Stimulated activated CD8-positive, alpha-beta memory T cell treated with anti-CD3 and anti-CD28 coated beads, Interleukin-12 subunit alpha, Interleukin-12 subunit beta, amount 100 ng/mL, for 1 hour (primary cell): ENCODE results near the gene WNT3A.

Source experiments
- DNase-seq: peaks from one replicate; pipeline ENCODE4 v3.0.0-alpha.2; 2020; ENCODE audit warnings: low read depth

WNT3A gene

DNA sequence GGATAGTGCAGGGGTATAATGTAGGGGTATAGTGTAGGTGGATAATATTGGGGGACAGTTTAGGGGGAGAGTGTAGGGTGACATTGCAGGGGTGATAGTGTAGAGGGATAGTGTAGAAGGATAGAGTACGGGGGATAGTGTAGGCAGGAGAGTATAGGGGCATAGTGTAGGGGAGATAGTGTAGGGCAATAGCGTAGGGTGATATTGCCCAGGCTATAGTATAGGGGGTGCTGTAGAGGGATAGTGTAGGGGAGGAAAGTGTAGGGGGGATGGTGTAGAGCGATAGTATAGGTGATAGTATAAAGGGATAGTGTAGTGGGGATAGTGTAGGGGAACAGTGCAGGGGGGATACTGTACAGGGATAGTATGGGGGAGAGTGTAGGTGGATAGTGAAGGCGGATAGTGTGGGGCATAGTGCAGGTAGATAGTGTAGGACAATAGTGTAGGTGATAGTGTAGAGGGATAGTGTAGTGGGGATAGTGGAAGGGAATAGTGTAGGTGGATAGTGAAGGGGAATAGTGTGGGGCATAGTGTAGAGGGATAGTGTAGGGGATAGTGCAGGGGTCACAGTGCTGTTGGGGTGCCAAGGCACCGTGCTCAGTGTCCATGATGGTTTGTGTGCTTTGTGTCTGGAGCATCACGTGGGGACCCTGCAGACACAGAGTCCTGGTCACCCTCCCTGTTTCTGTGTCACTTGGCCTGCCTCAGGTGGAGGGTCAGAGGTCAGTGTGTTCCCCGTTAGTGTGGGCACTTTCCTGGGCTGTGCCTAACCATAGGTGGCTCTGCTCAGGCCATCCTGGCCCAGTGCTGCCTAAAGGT lies 65.2 kb downstream of the WNT3A start:
- DNase-seq: no peak

DNA sequence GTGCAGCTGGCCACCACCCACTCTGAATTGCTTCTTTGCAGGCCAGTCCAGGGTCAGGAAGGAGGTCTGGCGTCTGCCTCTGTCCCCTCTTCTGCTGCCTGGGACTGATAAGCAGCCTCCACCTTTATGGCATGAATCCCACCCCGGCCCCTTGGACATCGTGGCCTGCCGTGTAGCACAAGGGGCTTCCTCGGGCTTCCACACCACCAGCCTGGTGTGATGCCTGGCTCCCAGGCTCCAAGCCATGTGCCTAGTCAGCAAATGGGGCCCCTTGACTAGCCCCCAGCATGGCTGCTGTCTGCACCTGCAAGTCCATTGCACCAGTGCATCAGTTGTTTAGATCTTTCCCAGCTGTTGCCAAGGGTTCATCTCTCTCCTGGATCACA lies 65.9 kb downstream of the WNT3A start:
- no peak for DNase-seq

DNA sequence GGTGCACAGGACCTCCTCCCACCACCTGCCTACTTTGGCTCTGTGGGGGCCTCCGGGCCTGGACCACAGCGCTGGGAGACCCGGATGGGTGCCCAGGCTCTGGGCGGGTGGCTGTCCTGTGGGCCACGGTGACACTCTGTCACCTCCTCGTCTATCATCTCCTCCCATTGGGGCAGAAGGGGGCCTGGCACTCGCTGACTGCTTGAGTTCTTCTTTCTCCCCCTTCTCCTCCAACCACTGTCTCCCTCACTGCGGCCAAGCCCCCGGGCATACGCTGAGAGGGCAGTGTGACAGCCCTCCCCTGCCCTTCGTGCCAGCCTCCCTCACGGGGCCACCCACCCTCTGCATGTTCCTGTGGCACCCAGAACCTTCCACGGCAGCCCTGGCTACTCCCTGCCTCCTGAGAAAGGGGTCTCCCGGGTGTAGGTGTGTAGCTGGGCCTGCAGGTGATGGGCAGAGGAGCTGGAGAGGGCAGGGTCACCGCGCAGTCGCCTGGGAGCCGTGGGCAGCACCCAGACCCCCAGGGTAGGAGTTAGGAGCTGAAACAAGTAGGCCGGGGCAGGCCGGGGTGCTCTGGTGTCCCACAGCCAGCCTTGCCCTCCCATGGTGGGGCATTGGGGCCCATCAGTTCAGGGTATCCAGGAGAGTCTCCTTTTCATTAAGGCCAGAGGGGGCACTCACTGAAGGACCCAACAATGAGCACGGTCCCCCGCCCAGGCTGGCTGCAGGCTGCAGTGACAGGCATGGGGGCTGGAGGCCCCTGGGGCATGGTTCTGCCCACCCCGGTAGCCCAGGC lies 66.5 kb downstream of the WNT3A start:
- no peak for DNase-seq

DNA sequence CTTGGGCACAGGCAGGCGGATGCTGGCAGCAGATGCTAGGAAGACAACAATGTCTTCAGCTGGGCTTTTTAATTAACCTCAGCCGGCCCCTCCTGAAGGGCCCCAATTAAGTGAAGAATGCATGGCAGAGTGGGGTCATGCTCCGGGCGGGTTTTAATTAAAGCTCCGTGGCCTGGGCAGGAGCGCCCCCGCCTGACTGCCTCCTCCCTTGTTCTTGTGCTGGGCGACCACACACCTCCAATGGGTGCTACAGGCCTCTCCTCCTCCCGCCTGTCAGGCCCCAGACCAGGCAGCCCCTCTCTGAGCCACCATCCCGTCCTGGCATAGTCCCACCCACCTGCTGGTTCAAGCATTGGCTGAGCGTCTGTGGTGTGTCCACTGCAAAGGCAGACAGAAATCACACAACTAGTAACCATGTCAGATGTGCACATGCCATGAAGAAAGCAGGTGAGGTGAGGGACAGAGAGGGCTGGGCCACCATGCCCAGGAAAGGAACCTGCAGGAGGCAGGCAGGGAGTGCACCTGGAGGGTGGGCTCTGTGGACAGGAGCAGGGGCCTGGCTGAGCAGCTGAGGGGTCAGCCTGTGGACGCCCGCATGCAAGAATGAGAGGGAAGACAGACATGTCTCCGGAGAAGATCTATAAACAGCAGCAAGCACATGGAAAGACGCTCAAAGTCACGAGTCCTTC lies 67.2 kb downstream of the WNT3A start:
- no peak for DNase-seq

DNA sequence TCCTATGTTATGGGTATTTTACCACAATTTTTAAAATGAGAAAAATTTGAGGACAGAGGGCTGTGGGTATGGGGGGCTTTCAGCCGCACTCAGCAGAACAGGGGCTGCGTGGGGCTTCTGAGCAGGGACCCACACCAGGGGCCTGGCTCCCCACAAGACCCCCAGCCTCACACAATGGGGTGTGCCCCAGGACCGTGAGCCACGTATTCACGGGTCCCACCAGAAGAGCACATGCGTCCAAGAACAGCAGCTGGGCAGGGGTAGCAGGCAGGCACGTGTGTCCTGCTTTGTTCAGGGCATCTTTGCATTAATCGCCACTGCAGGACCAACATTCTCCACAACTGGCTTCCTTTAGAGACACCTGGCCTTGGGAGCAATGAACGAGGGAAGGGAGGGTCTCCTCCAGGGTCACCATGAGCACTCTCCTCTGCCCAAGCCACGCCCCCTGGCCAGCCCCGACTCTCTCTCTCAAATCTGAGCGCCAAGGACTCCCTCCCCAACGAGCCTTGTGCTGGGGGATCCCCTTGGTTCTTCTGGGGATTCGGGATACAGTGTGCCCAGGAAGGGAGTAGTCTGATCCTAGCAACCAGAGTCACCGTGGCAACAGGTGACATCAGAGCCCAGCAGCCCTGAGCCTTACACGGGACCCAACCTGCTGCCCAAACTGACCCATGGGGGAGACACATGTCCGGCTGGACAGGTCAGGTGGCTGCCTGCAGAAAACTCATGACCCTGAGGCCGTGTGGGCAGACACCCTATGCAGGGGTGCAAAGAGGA lies 68.3 kb downstream of the WNT3A start:
- no peak for DNase-seq

DNA sequence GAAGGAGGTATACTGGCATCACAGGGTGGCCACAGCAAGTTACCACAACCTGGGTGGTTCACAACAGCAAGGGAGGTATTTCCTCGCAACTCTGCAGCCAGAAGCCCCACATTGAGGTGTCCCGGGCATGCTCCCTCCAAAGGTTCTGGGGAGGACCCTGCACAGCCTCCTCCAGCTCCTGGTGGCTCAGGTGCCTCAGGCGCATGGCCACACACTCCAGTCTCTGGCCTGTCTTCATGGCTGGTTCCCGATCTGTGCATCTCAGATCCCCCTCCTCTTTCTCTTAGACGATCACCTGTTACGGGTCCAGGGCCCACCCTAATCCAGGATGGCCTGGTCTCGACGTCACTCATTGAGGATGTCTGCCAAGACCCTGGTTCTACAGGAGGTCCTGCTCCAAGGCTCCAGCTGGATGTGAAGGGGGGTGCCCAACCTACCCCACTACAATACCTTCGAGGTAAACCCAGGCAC lies 69.0 kb downstream of the WNT3A start:
- DNase-seq: no peak

DNA sequence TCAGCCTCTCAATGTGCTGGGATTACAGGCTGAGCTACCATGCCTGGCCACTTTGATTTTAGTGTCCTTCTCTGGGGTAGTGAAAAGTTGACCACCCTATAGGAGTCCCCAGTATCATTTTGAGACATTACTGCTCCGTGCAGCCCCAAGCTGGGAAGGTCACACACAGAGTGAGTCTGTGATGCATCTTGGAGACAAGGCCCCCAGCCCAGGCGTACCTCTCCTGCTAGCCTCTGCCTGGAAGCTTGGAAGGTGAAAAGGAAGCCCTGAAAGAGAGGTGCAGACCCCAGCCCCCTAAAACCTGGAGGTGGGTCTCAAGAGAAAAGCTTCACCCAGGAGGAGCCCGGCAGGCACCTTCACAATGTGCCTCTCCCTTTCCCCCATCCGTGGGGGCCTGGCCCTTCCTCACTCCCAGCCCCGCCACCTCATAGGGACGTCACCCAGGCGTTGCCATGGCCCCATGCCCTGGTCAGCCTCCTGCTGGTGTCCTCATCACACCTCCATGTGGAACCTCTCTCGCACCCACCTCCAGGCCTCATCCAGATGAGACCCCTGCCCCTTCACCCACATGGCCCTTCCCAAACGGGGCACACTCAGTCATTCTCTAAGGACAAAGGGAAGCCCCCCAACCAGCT lies 70.1 kb downstream of the WNT3A start:
- no peak for DNase-seq

DNA sequence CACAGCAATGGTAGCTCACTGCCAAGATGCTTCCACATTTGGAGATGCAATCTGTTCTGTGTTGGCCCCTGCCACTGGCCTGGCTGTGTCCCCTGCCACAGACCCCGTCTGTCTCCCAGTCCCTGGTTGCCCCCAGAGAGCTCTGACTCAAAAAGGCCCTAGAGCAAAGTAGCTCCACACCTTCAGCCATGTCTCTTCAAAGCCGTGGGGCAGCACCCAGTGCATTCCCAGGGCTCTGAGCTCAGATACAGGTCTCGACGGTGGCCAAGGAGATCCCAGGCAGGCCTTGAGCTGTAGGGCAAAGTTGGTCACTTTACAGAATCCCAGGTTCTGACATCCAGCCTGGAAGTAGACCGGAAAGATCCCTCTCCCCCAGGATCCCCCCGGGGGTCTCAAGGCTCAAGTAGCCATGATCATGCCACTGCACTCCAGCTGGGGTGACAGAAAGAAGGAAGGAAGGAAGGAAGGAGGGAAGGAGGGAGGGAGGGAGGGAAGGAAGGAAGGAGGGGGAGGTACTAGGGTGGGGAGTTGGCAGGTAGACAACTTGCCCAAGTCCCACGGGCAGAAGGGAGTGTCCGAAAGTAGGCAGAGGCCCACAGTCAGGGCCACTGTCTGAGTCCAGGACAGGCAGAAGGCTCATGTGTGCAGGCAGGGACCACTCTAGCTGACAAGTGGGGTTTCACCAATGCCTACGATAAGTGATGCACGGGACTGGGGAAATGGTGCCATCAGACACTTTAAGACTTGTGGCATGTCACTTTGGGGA lies 71.0 kb downstream of the WNT3A start:
- no peak for DNase-seq

DNA sequence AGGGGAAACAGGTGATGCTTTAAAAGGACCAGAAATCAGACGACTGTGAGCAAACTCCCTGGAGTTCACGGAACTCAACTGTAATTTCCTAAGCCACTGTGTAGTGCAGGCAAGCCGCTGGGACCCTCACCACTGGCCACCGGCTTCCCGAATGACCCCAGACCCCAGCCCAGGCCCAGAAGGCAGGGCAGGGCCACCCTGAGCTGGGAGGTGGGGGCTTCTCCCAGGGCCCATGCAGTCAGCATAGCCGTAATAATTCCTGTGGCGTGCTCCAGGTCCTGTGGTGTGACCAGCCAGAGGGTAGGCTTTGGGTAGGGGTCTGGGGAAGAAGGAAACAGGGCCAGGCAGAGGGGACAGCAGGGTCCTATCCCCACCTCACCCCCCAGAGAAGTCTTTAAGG lies 72.2 kb downstream of the WNT3A start:
- DNase-seq: no peak

DNA sequence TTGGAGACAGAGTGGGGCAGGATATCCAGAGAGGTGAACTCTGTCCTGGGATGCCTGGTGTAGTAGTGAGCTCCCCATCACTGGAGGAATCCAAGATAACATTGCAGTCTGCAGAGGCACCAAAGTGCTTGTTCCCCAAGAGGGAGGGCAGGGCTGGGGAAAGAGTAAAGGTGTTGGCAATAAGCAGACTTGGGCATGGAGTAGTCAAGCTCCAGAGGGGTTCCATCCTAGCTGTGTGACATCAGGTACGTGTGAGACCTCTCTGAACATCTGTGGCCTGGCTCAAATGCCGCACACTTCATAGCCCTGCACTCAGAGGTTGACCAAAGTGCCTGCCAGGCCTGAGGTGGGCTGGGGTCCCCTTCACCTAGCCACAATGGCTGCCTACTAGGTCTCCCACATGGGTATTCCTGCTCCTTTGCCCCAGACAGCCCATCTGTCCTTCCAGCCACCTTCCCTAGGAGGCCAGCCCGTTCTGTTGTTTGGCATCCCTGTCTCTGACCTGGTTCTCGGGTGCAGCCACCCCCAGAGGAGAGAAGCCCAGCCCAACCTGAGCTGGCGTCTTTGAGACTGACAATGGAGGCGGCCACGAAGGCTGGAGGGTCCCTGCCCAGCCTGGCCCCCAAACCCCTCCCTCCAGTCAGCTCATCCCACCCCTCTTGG lies 72.9 kb downstream of the WNT3A start:
- DNase-seq: no peak

DNA sequence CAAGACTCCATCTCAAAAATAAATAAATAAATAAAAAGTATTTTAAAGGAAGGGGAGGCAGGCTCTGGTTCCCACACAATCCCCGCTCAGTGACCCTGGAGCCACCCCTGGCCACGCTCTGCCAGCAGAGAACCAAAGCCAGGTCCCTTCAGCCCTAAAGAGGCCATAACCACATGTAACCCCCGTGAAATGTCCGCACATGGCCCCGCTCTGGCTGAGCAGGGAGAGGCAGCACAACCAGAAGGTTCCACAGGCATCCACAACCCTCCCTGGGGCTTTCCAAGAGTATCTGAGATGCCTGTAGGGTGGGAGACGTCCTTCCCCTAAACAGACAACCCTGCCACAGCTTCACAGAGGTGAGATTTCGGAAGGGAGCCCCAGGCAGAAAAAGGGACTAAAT lies 74.3 kb downstream of the WNT3A start:
- DNase-seq: no peak

DNA sequence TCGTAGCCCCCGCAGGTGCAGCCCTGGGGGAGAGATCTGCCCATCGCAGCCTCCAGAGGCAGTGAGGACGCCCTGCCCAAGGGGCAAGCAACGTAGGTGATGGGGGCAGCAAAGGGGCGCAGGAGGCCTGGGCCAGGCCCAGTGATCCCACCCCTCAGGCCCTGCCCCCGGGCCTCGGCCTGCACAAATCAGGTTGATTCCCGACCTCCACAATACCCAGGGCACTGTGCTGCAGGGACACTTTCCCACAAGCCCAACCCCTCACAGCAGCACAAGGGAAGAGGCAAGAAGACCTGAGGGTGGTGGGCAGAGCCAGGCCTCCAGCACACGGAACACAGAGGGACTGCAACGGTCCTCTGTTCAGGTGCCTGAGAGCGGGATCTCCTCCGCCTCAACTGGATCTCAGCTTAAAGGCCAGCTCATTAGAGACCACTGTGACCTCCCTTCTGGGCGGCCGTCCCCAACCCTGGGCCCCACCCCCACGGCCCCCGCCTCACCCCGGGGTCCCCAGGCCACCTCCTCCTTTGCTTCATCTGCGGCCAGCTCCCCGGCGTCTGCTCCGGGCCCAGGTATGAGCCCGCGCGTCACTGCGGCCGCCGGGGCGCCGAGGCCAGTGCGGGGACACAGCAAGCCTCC lies 74.9 kb downstream of the WNT3A start:
- no peak for DNase-seq

DNA sequence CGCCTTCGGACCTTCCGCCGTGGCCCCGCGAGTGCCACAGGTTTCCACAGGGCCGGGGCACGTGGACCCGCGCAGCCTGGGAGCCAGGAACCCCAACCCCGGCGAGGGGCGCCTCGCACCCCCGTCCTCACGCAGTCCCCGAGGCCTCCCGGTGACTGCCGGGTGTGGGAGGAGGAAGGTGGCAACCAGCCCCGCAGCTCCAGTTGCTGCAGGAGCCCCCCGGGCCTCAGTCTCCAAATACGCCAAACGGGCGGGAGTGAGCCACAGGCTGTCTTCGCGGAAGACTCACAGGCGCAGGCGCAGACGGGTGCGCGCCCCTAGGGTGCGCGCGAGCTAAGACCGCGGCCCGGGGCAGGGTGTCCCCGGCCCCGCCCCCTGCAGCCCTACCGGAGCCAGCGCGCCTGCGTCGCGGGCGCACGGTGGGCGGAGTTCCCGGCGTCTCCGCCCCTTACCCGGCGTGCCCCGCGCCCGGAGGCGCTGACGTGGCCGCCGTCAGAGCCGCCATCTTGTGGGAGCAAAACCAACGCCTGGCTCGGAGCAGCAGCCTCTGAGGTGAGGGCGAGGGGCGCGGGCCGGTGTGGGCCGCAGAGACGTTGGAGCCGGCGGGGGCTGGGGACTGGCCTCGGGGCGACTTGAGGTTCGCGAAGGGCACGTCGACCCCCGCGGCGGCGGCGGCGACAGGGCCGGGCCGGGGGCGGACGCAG lies 75.6 kb downstream of the WNT3A start, which contains the start of gene ARF1:
Gene ARF1 (plus strand): TSS at position 495 of the 704 bp plus-strand sequence. CDS start 14,407 bp downstream, outside the sequence.
- DNase-seq: peak; percentile 86

DNA sequence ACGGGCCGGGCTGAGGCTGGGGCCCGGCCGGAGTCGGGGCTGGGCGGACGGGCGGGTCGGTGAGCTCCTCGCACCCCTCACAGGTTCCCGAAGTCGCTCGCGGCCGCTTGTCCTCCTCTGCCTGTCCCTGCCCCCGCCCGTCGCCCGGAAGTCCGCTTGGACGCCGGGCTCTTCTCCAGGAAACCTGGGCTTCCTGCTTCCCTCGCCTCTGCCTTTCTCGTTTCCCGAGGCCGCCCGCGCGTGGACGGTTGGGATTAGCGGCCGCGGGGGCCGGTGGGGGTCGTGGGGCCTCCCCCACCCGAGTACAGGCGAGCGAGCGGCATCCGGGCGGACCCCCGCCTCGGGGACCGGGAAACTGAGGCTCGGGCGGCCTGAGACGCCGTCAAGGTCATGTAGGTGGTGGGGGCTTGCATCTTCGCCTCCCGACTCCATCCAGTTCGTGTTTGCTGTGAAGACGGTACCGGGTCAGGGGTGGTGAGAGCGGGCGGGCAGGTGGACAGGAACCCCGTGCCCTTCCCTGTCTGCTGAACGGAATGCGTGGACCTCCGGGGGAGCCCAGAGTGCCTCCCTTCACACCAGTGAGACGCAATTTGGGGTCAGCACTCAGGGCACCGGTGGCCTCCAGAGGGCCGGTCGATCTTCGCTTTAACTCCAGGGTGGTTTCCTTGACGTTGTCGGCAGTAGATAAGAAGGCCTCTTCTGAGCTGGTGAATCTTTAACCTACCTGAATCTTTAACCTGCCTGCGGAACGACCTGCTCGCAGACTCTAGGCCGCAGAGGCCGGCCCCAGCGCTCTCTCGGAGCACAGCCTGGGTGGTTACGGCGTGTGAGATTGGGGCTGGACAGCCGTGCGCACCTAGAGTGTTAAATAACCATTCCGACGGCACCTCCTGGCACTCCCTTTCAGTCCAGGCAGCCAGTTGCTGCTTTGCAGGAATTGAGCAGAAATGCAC lies 76.4 kb downstream of the WNT3A start:
- no peak for DNase-seq

DNA sequence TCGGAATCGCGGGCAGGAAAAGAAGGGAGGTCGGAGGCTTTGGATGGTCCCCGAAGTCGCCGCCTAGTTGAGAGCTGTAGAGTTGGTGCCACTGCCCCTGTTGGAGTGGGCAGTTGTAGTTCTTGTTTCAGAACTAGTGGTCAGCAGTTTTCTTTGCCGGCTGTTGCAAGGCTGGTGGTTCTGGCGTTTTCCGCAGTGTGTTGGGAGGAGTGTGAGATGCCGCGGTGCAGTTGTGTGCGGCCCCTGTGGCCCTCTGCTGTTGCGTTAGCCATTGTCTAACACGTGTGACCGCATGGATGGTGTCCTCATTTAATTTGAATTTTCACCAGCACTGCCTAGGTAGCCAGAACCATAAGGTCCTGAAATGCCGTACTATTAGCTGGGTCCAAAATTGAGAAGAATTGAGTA lies 77.1 kb downstream of the WNT3A start:
- no peak for DNase-seq

DNA sequence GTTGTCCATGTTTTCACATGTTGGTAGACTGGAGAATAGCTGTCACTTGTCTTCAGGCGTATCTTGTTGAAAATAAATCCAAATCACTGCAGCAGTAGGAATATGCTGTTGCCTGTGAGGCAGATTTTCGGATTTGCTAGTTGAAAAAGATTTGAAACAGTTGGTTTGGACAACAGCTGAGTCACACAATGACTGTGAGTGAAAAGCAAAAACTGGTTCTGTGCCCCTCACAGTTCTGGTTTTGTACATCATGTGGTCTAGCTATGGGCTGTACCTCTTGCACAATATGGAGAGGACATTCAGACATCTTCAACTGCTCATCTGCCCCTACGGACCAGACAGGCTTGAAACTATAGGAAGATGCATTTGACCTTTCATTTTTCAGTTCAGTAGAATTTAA lies 77.5 kb downstream of the WNT3A start:
- no peak for DNase-seq

DNA sequence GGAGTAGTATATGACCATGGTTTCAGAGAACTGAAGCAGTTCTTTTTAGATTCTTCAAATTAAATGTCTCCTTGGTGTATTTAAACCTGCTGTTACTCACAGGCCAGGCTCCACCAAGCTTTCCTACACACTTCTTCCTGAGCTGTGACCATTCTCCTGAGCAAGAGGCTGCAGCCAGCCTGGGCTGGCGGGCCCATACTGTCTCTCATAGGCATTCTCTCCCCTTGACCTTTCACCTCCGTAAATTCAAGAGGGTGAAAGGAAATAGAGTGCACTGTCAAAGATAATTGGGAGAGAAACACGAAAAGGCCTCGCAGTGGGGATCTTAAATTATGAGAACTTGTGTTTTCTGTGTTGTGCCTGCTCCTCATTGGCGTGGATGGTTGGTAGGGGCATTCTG lies 78.0 kb downstream of the WNT3A start:
- no peak for DNase-seq
